Endothelial cell of umbilical vein (primary cell): ENCODE data around the gene SPATA33. TPM values are rescaled to one million over a fixed set of nuclear protein-coding genes. Genes with fewer than 3 reads are reported as not detected.

Source experiments
- BruUV-seq: library from RNA; stranded (reverse); fragments of 400-500 nt; replicated peaks from 2 replicates; lab custom pipeline; 2021; lab: Mats Ljungman, UMichigan
- CTCF ChIA-PET: fragments of 300-600, 350-600 bp; sonication (Branson Sonifier 250); formaldehyde crosslinking; loops from one replicate; lab custom pipeline; 2021; ENCODE audit warnings: antibody characterized with exemption, inconsistent platforms; lab: Charles Lee
- POLR2A ChIA-PET: fragments of 300-600, 350-600 bp; sonication (Branson Sonifier 250); formaldehyde crosslinking; loops from one replicate; lab custom pipeline; 2021; ENCODE audit warnings: antibody characterized with exemption, inconsistent platforms; lab: Charles Lee
- DNase-seq: peaks from one replicate; pipeline ENCODE4 v3.0.0-alpha.2; 2011; ENCODE audit warnings: low read depth, low spot score
- FAIRE-seq: peaks from 2 replicates; lab custom pipeline; 2011; peaks lifted over from hg19 to GRCh38; lab: Jason Lieb, UNC
- H2AFZ ChIP-seq: 2 replicates; pipeline ENCODE4 v1.6.0; 2012; ENCODE audit warnings: low read depth, low read length, control low read depth, inconsistent platforms
- H3K27ac ChIP-seq: 2 replicates; pipeline ENCODE4 v1.5.1; 2011; ENCODE audit warnings: low read depth, mild to moderate bottlenecking, control low read depth, low read length, moderate library complexity; ENCODE audit not compliant: insufficient read depth
- H3K27me3 ChIP-seq, 2 experiments: 2 replicates each; pipeline versions ENCODE4 v1.6.0 to v1.6.1; 2011; ENCODE audit warnings: low read length in 2 of 2, mixed read lengths in 1 of 2; ENCODE audit not compliant: control insufficient read depth in 2 of 2, insufficient read depth in 2 of 2
- H3K36me3 ChIP-seq, 2 experiments: 2 replicates in 1 of 2; 3 replicates in 1 of 2; pipeline ENCODE4 v1.5.1; 2011; ENCODE audit warnings: low read length in 2 of 2, mild to moderate bottlenecking in 1 of 2, moderate library complexity in 1 of 2; ENCODE audit not compliant: control insufficient read depth in 2 of 2, insufficient read depth in 2 of 2; ENCODE audit errors: extremely low read depth in 1 of 2
- H3K4me1 ChIP-seq: 3 replicates; pipeline ENCODE4 v1.5.1; 2011; ENCODE audit warnings: mild to moderate bottlenecking, low read length; ENCODE audit not compliant: control insufficient read depth, insufficient read depth; ENCODE audit errors: extremely low read depth
- H3K4me2 ChIP-seq: 2 replicates; pipeline ENCODE4 v1.6.1; 2011; ENCODE audit warnings: low read length, control low read depth, mixed read lengths; ENCODE audit not compliant: insufficient read depth
- H3K4me3 ChIP-seq, 3 experiments: fragments of 200-600 bp in 1 of 3; sonication (generic), shearing (Covaris generic) in 1 of 3; replicated peaks in 1 of 3; 2 replicates each; pipeline ENCODE4 v1.5.1; 2011 to 2016; ENCODE audit warnings: control low read depth in 3 of 3, low read length in 3 of 3, mild to moderate bottlenecking in 2 of 3, inconsistent platforms in 1 of 3, low read depth in 1 of 3, moderate library complexity in 1 of 3; ENCODE audit not compliant: insufficient read depth in 1 of 3
- H3K79me2 ChIP-seq: 2 replicates; pipeline ENCODE4 v1.6.0; 2012; ENCODE audit warnings: low read length, inconsistent platforms; ENCODE audit not compliant: control insufficient read depth, insufficient read depth
- H3K9ac ChIP-seq: replicated peaks from 2 replicates; pipeline ENCODE3; 2011; ENCODE audit warnings: low read length, control low read depth; ENCODE audit not compliant: insufficient read depth; ENCODE audit errors: extremely low read depth
- H3K9me1 ChIP-seq: replicated peaks from 3 replicates; pipeline ENCODE4 v1.6.0; 2011; ENCODE audit warnings: mild to moderate bottlenecking, low read length; ENCODE audit not compliant: control insufficient read depth, insufficient read depth; ENCODE audit errors: extremely low read depth
- H3K9me3 ChIP-seq: replicated peaks from 2 replicates; pipeline ENCODE4 v1.5.1; 2012; ENCODE audit warnings: low read length, inconsistent platforms; ENCODE audit not compliant: control insufficient read depth, insufficient read depth
- H4K20me1 ChIP-seq: replicated peaks from 2 replicates; pipeline ENCODE3; 2011; ENCODE audit warnings: mild to moderate bottlenecking, low read length; ENCODE audit not compliant: control insufficient read depth, insufficient read depth; ENCODE audit errors: extremely low read depth
- CTCF ChIP-seq, 2 donors: IDR thresholded peaks; 1 replicate in 1 of 2; 2 replicates in 1 of 2; pipeline ENCODE4 v1.5.1; 2011; ENCODE audit warnings: low read length in 2 of 2, mild to moderate bottlenecking in 2 of 2, moderate library complexity in 2 of 2, control low read depth in 1 of 2, inconsistent platforms in 1 of 2, low read depth in 1 of 2; ENCODE audit not compliant: insufficient read depth in 1 of 2; ENCODE audit errors: extremely low read depth in 1 of 2
- EZH2 ChIP-seq: IDR thresholded peaks from 2 replicates; pipeline ENCODE4 v1.6.1; 2012; ENCODE audit warnings: borderline replicate concordance, low read depth, mild to moderate bottlenecking, moderate library complexity, low read length, inconsistent platforms; ENCODE audit not compliant: severe bottlenecking
- FOS ChIP-seq: IDR thresholded peaks from 2 replicates; pipeline ENCODE4 v1.6.1; 2011; ENCODE audit warnings: mild to moderate bottlenecking, low read length, moderate library complexity, borderline replicate concordance; ENCODE audit not compliant: insufficient read depth
- GATA2 ChIP-seq: IDR thresholded peaks from 2 replicates; pipeline ENCODE4 v1.7.0; 2011; ENCODE audit warnings: low read depth, mild to moderate bottlenecking, moderate library complexity, mixed read lengths, low read length; ENCODE audit not compliant: insufficient read length, insufficient read depth
- JUN ChIP-seq: IDR thresholded peaks from 2 replicates; pipeline ENCODE4 v1.6.1; 2011; ENCODE audit warnings: borderline replicate concordance, low read depth; ENCODE audit not compliant: insufficient read length, insufficient read depth
- MAX ChIP-seq: IDR thresholded peaks from 2 replicates; pipeline ENCODE4 v1.6.1; 2011; ENCODE audit not compliant: insufficient read depth, insufficient read length
- MYC ChIP-seq: IDR thresholded peaks from one replicate; pipeline ENCODE4 v1.6.1; 2011; ENCODE audit warnings: mild to moderate bottlenecking, low read depth, low read length
- POLR2A ChIP-seq: IDR thresholded peaks from 2 replicates; pipeline ENCODE4 v1.6.1; 2012; ENCODE audit warnings: low read depth, mild to moderate bottlenecking, control low read depth, low read length
- POLR2AphosphoS5 ChIP-seq: IDR thresholded peaks from 2 replicates; pipeline ENCODE4 v1.6.1; 2012; ENCODE audit warnings: low read depth, mild to moderate bottlenecking, control low read depth, low read length, moderate library complexity; ENCODE audit not compliant: insufficient read depth
- dilution Hi-C: fragments of 300-500 bp; cut with MboI; formaldehyde crosslinking; loops from one replicate; pipeline ENCODE4 v1.15.0; 2019; ENCODE audit warnings: low sequenced_read_pairs; ENCODE audit not compliant: extremely low pct_ligation_motif_present
- intact Hi-C: fragments of 100-400 bp; cut with micrococcal nuclease; formaldehyde crosslinking; loops from one replicate; pipeline ENCODE4 v1.10.0; 2022
- polyA plus RNA-seq, 4 experiments: library from polyadenylated mRNA; depleted of rRNA in 3 of 4; stranded (reverse) in 3 of 4; unstranded in 1 of 4; fragments of >200 nt; gene quantifications; 2 replicates each; pipeline versions ENCODE4 v1.2.1 to v1.2.3, GENCODE V29; 2011 to 2012; ENCODE audit warnings: missing spikeins in 1 of 4
- total RNA-seq: library from RNA; stranded (reverse); gene quantifications from 2 replicates; pipeline ENCODE4 v1.2.3, GENCODE V29; 2021

Gene SPATA33
- total and polyA plus RNA-seq, 2 donors (not counting 3 experiments of a cell fraction or from before 2014, with no cell fraction given) = 3.5 to 11.4 TPM

DNA sequence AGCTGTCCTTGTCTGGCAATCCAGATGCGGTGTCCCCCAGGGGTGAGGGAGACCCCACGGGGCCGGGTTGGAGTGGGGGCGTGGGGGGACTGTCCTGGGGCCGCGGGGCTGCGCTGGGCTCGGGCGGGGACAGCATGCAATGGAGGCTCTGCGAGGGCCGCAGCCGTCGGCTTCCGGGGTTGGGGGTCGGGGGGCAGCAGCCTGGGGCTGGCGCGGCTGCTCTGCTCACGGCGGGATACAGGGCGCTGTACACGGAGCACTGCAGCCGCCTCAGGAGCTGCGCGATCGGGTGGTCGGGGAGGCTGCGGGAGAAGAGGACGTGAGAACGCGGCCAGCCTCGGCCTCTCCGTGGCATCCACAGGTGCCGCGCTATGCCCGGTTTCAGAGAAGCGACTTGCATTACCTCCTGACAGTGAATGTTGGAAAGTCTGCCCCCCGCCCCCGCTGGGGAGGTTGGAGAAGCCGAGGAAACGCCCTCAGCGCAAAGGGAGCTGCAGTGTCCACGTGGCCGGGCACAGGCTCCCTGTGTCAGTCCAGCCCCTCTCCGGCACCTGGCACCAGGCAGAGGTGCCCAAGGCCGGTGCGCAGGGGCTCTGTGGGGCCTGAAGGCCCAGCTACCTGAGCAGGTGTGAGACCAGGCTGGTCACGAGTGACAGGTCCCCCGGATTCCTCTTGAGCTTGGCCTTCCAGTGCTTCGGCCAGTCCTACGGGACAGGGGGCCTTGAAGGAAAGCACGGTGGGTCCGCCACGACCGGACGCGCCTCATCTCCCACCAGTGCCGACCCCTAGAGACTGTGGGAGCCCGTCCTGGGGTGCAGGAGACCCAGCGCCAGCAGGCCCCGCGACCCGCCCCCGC lies 53.3 kb downstream of the SPATA33 start:
- dilution Hi-C loops = no loop called here

More for the DNA sequence above, 53.3 kb downstream of the SPATA33 start:
- Histone ChIP-seq H3K27ac (no peak overlapping the region), H3K36me3 (peaks cover 0 to 3% of the 10 kb centered on the region in 2 experiments), H2AFZ (no peak overlapping the region), H3K4me3 (no peak overlapping the region), H4K20me1 (no peaks in the 10 kb centered on the region), H3K4me2 (no peak overlapping the region), H3K27me3 (no peaks in the 10 kb centered on the region), H3K79me2 (peaks cover 14% of the 10 kb centered on the region), H3K4me1 (peaks cover 9% of the 10 kb centered on the region), H3K9me3 (no peaks in the 10 kb centered on the region), H3K9me1 (no peaks in the 10 kb centered on the region), H3K9ac (no peak overlapping the region)
- TF ChIP-seq EZH2 (no peak), POLR2AphosphoS5 (no peak), MYC (no peak), FOS (no peak), CTCF (IDR thresholded peaks at IDR 0.05; ENCODE audit: extremely low read depth in 1 of 2, insufficient read depth in 1 of 2, low read depth in 1 of 2, low read length in 2 of 2) (no peak), MAX (no peak), POLR2A (no peak), JUN (no peak), GATA2 (no peak)
- BruUV-seq = no TSS peak
- intact Hi-C loops = loop anchor here (1.0 kb wide), 1 partner anchor 8 kb away; no protein-coding TSS in a partner anchor
- FAIRE-seq (no peak), DNase-seq (no peak)
- ChIA-PET CTCF (interaction anchor here (1.1 to 2.6 kb wide), 3 partner anchors 11 to 149 kb away, joined by 3 to 13 read pairs (median 4); no protein-coding TSS in a partner anchor), POLR2A (no interaction called here)
